HFF-Myc (cell line): ENCODE measurements around the gene HPN.

Experiments
- DNase-seq: peaks from one replicate; pipeline ENCODE4 v3.0.0-alpha.2; 2011; ENCODE audit warnings: low read depth; ENCODE audit errors: extremely low read depth
- H3K4me3 ChIP-seq: replicated peaks from 2 replicates; pipeline ENCODE4 v1.5.1; 2011; ENCODE audit warnings: low read depth, mild to moderate bottlenecking, control low read depth, low read length
- TF ChIP-seq, protein P1 (sequence below): IDR thresholded peaks from 2 replicates; pipeline ENCODE4 v1.5.1; 2012; ENCODE audit warnings: mild to moderate bottlenecking, low read depth, low read length, control low read depth; ENCODE audit errors: missing control alignments

The HPN gene

DNA sequence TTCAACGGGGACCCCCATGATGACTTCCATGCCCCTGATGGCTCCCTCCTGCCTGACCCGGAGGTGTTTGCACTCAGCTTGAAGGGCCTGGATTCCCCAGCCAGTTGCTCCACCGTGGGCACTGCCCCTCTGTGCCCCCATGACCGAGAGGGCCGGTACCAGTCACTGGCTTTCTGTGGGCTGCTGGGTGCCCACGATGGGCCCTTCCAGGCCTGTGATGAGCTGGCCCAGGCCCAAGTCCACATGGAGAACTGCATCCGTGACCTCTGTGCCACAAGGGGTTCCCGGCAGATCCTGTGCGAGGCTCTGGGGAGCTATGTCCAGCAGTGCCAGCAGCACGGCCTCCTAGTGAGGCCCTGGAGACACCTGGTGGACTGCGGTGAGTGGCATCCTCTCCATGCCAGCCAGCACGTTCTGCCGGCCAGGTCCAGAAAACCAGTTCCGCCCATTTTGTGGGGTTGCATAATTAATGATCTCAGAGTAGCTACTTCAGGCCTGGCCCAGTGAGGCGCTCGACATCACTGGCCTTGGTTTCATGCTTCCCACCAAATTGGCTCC, 39.2 kb downstream of the HPN start:
- no peak overlapping the region for H3K4me3 ChIP-seq
- no peak for DNase-seq
- TF ChIP-seq, protein P1, sequence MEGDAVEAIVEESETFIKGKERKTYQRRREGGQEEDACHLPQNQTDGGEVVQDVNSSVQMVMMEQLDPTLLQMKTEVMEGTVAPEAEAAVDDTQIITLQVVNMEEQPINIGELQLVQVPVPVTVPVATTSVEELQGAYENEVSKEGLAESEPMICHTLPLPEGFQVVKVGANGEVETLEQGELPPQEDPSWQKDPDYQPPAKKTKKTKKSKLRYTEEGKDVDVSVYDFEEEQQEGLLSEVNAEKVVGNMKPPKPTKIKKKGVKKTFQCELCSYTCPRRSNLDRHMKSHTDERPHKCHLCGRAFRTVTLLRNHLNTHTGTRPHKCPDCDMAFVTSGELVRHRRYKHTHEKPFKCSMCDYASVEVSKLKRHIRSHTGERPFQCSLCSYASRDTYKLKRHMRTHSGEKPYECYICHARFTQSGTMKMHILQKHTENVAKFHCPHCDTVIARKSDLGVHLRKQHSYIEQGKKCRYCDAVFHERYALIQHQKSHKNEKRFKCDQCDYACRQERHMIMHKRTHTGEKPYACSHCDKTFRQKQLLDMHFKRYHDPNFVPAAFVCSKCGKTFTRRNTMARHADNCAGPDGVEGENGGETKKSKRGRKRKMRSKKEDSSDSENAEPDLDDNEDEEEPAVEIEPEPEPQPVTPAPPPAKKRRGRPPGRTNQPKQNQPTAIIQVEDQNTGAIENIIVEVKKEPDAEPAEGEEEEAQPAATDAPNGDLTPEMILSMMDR = no peak

DNA sequence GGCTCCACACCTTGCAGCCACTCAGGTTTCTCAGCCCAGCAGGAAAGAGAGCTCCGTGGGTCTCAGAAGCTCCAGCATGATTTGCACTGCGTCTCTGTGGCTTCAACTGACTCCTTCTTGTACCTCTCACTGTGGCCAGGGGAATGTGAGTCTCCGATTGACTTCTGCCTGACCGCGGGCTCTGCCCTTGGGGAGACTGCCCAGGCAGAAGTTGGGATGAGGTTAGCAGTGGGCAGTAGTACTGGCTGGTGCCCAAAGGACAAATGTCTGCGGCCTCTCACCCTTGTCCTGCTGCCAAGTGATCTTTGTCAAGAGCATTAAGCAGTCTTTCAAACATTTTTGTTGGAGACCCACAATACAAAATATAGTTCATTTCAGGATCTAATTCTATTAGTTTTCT, 39.7 kb downstream of the HPN start:
- H3K4me3 ChIP-seq = no peak overlapping the region
- DNase-seq = no peak
- TF ChIP-seq, protein P1 = no peak

DNA sequence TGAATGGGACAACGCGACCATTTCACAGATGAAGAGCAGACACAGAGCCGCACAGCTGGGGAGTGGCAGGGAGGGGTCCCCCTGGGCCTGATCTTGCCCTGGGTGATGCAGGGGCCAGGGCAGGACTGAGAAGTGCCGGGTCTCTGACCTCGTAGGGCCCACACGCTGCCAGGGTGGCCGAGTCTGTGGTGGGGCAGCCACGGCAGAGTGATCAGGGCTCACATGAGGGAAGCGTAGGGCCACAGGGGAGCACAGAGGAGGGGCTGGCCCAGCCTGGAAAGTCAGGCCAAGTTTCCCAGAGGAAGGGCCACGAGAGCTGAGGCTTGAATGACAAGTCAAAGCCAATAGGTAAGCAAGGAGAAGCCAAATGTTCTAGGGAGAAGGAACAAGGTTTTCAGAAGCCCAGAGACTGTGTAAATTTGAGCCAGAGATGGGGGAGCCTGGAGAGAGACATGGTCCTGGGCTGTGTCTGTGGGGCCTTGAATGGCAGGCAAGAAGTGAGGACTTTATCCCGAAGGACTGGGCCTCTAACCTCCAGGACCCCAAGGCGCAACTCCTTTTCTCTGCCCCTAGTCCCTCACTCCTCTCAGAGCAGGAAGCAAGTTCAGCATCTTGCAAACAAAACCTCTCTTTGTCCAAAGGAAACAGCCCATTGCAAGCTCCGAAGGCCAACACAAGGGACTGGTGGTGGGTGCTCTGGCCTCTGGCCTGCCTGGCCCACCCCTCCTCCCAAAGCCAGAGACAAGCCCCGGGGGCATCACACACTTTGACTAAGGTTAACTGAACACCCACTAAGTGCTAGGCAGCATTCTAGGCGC, 42.4 kb downstream of the HPN start:
- TF ChIP-seq, protein P1 = no peak
- no peak overlapping the region for H3K4me3 ChIP-seq
- no peak for DNase-seq

DNA sequence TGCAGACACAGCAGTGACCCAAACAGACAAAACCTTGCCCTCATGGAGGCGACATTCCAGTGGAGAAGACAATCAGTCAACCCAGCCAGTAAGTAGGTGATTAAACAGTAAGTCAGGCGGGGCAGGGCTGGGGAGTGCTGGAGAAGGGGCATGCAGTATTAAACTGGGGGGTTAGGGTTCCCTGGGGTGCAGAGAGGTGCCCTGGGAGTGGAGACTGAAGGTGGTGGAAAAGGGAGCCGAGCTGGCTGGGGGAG, 42.9 kb downstream of the HPN start:
- no peak overlapping the region for H3K4me3 ChIP-seq
- TF ChIP-seq, protein P1 = no peak
- DNase-seq = no peak

DNA sequence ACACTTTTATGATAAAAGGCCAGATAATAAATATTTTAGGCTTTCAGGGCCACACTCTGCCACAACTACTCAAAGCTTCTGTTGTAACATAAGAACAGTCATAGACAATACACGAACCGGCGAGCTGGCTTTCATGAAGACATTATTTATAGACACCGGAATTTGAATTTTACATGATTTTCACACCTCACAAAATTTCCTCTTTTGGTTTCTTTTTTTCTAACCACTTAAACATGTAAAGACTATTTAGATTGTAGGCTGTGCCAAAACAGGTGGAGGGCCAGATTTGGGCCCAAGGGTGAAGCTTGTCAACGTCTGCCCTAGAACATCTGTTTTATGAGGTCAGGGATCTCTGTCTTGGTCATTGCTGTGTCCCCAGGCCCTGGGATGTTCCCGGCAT, 44.4 kb downstream of the HPN start:
- no peak for DNase-seq
- no peak overlapping the region for H3K4me3 ChIP-seq
- TF ChIP-seq, protein P1 = no peak

DNA sequence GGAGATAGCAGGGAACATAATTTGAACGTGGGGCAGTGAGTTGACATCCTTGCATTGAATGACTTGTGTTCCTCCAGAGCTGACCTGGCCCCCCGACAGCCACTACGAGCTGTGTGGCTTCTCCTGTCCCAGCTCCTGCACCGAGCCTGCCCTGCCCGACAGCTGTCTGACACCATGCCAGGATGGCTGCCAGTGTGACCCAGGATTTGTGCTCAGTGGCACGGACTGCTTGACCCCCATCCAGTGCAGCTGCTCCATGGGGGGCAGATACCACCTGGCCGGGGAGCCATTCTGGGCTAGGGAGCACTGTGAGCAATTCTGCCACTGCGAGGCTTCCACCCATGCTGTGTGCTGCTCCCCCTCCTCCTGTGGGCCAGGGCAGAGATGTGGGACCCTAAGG, 44.9 kb downstream of the HPN start:
- DNase-seq = no peak
- TF ChIP-seq, protein P1 = no peak
- H3K4me3 ChIP-seq = no peak overlapping the region

DNA sequence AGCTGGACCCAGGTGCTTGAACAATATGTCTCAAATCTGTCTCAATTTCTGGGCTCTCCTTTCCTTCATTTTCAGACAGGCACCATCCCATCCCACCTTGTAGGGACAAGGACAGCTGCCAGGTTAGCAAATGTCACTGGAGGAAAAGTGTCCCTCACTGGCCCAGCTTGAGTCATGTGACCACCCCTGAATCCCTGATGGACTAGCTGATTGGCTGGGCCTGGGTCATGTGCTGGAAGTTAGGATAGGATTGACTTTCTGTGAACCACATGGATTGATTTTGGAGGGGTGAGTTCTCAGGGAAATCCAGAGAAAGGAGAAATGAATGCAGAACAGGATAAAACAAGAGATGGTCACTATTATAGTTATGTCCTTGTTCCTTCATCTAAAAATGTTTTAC, 45.9 kb downstream of the HPN start:
- TF ChIP-seq, protein P1 = no peak
- DNase-seq = no peak

More for the DNA sequence above, 45.9 kb downstream of the HPN start:
- no peak overlapping the region for H3K4me3 ChIP-seq
